Measurements from ENCODE around the gene CYSLTR2.
A peak's percentile ranks its signal among the peaks of the same experiment; 100 is the strongest.

Gene CYSLTR2

GRCh38 chr13:48653472-48653939 is at the start of gene CYSLTR2:
Gene CYSLTR2, plus strand, starts transcription at chr13:48653929. Its CDS starts 52,889 bp downstream, at chr13:48706818.
- peak; percentile 52 for DNase-seq

- no peak for DNase-seq
These were observed 38.7 kb upstream of the CYSLTR2 start for GRCh38 chr13:48615049-48615448.

- DNase-seq = no peak
These were observed 34.8 kb upstream of the CYSLTR2 start for GRCh38 chr13:48618937-48619336.

GRCh38 chr13:48621056-48621455 is 32.7 kb upstream of the CYSLTR2 start:
- no peak for DNase-seq

GRCh38 chr13:48624016-48624415 is 29.7 kb upstream of the CYSLTR2 start:
- DNase-seq = no peak

- DNase-seq = no peak
These were observed 28.9 kb upstream of the CYSLTR2 start for GRCh38 chr13:48624858-48625257.

- DNase-seq = no peak
These were observed 28.2 kb upstream of the CYSLTR2 start for GRCh38 chr13:48625413-48626076.

- DNase-seq = no peak
These were observed 27.7 kb upstream of the CYSLTR2 start for GRCh38 chr13:48626077-48626449.

- no peak for DNase-seq
These were observed 26.8 kb upstream of the CYSLTR2 start for GRCh38 chr13:48626726-48627451.

- DNase-seq = no peak
These were observed 24.5 kb upstream of the CYSLTR2 start for GRCh38 chr13:48629277-48629676.

- no peak for DNase-seq
These were observed 23.4 kb upstream of the CYSLTR2 start for GRCh38 chr13:48630291-48630690.

GRCh38 chr13:48630773-48631172 is 23.0 kb upstream of the CYSLTR2 start:
- DNase-seq = no peak

- DNase-seq = no peak
These were observed 22.3 kb upstream of the CYSLTR2 start for GRCh38 chr13:48631441-48631840.

GRCh38 chr13:48633700-48634099 is 20.0 kb upstream of the CYSLTR2 start:
- no peak for DNase-seq

- no peak for DNase-seq
These were observed 19.1 kb upstream of the CYSLTR2 start for GRCh38 chr13:48634636-48635035.

- no peak for DNase-seq
These were observed 18.3 kb upstream of the CYSLTR2 start for GRCh38 chr13:48635478-48635877.

- no peak for DNase-seq
These were observed 17.2 kb upstream of the CYSLTR2 start for GRCh38 chr13:48636550-48636949.

GRCh38 chr13:48637601-48638000 is 16.1 kb upstream of the CYSLTR2 start:
- DNase-seq = no peak

GRCh38 chr13:48640767-48641166 is 13.0 kb upstream of the CYSLTR2 start:
- DNase-seq = no peak

GRCh38 chr13:48641404-48641803 is 12.3 kb upstream of the CYSLTR2 start:
- DNase-seq = no peak

GRCh38 chr13:48642061-48642460 is 11.7 kb upstream of the CYSLTR2 start:
- no peak for DNase-seq

- no peak for DNase-seq
These were observed 10.6 kb upstream of the CYSLTR2 start for GRCh38 chr13:48643159-48643558.

GRCh38 chr13:48644141-48644540 is 9.6 kb upstream of the CYSLTR2 start:
- no peak for DNase-seq

- no peak for DNase-seq
These were observed 8.8 kb upstream of the CYSLTR2 start for GRCh38 chr13:48644951-48645350.

- DNase-seq = no peak
These were observed 7.9 kb upstream of the CYSLTR2 start for GRCh38 chr13:48645845-48646244.

Data from activated CD4-positive, alpha-beta T cell treated with anti-CD3 and anti-CD28 coated beads, Interleukin-10, Interleukin-2, amounts not matched to agents 100 ng/mL and 50 ng/mL, durations not matched to agents 16 hours and 8 hours (primary cell).